HG03439 (cell line): ENCODE data around the gene EFCAB6.

Source experiments
- ATAC-seq: cut with Tn5 transposase; IDR thresholded peaks from one replicate; pipeline ENCODE4 v1.9.1; 2021; ENCODE audit warnings: mild to moderate bottlenecking, moderate library complexity; ENCODE audit not compliant: unreplicated experiment

Gene EFCAB6

DNA sequence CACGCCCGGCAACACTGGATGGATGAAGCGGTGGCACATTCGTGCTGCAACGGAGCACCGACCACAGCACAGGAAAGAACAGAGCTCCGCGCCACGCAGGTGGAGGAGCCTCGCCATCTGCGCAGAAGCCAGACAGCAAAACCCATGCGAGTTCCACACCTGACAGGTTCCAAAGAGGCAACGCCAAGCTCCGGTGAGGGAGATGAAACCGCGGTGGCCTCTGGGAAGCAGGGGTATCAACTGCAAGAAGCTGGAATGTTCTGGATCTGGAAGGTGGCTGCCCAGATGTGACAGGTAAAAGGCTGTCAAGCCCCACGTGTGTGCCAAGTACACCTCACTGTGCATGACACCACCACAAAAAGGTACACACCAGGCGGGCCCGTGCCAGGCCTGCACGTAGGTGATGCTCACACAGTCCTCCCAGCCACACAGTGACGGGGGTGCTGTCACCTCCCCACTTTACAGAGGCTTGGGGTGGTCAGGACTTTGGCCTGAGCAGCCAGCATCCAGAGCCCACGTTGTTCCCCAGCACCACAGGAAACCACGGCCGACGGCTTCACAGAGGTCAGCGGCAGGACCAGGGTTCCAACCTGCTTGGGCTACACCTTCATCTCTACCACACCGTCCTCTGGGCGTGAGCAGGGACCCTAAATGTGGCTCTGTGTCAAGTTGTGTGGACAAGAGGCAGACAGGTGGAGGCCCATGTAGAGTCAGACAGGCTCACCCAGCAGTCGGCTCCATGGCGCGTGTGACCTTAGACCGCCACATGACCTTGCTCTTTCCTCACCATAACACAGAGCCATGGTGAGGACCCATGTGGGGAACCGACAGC is 19.7 kb upstream of the EFCAB6 start:
- ATAC-seq, result no peak

DNA sequence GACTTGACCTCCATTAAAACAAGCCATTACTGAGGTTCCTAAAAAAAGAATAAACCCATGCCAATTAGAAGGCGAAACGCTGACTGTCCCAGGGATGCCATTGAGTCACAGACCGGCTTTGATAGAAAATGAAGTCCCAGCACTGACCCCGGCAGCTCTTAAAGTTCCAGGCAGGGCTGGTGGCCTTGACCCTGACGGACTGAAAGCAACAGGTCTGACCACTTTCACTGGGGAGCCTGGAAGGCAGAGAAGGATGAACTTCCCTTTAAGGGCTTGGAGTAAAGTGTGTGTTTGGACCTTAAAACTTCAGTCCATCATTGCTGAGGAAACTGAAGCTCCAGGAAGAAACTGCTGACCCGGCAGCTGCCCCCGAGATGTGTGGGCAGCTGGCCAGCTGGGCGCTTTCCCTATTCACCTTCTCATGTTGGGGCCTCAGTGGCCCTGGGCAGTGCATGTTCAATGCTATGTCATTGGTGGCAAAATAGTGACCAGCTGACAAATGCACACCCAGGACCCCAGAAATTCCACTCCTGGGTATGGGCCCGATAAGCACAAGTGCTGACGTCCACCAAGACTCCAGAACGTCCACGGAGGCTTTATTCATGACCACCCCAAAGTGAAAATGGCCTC is 18.9 kb upstream of the EFCAB6 start:
- no peak for ATAC-seq

GRCh38 chr22:43829904-43830851 is 18.1 kb upstream of the EFCAB6 start:
- no peak for ATAC-seq

DNA sequence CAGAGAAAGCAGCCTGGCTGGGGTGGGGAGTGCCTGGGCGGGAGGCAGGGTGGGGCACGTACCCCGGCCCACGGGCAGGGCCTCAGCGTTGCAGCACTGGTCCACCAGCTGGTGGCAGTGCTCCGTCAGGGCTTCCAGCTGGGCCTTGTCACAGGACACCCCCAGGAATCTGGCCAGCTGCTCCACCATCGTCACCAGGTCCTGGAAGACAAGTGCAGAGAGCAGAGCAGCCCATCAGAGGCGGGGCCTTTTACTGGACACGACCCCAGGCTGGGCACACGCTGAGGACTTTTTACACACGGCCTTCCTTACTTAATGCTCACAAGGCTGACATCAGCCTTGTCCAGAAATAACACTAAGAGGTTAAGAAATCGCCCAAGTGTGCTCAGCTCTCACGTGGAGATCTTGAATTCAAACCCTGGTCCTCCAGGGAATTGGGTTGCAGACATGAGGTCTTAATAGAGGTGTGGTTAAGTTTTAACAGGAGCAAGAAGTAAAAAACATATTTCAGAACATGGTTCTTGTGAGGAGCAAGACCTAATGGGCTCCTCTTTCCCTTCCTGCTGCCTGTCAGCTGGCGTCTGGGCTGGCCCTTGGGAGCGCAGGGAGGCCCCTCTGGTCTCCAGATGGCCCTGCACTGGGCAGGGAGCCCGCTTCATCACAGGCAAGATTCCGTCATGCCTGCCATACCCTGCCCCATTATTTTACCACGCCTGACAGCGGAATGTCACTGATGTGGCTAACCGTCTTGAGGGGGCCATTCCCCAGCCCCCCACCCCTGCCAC is 17.1 kb upstream of the EFCAB6 start:
- no peak for ATAC-seq

DNA sequence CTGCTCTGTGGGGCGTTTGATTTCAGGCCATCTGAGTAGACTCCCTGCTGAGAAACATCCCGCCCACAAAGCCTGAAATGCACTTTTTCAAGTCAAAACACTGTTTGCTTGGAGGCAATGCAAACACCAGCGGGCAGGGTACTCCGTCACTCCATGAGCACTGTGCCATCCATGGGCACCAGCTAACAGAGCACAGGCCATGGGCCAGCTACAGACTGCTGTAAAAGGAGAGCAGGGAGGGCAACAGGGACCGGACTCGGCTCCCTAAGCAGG is 16.6 kb upstream of the EFCAB6 start:
- ATAC-seq, result no peak

- no peak for ATAC-seq
These were observed 16.0 kb upstream of the EFCAB6 start for GRCh38 chr22:43827926-43828724.

DNA sequence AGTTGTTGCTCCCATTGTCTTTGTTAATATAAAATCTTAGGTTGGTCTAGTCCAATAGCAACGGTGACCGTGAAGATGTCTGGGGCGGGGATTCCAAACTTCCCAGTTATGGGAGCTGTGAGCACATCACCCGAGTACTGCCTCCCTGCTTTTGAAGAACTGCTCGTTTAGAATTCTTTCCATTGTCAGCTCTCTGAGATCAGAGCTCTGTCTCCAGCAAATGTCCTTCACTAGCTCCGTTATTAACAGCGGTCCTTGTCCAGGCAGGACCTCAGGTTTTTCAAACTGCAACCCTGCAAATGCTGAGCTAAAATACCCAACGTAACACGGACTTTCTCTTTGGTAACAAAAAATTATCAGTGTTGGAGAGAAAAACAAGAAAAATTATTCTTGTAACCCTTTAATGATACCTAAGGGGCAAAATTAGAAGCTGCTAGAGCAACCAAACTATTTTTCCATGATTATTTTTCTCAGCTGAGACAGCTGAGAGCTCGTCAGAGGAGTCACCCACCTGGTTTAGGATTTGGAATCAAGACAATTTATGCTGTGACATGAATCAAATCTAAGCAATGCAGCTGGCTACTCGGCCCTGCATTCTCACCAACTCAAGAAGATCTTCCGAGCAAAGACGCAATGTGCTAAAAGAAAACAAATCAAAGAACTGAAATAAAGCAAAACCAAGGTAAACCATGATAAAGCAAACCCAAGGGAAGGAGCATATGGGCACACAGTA is 15.1 kb upstream of the EFCAB6 start:
- no peak for ATAC-seq

DNA sequence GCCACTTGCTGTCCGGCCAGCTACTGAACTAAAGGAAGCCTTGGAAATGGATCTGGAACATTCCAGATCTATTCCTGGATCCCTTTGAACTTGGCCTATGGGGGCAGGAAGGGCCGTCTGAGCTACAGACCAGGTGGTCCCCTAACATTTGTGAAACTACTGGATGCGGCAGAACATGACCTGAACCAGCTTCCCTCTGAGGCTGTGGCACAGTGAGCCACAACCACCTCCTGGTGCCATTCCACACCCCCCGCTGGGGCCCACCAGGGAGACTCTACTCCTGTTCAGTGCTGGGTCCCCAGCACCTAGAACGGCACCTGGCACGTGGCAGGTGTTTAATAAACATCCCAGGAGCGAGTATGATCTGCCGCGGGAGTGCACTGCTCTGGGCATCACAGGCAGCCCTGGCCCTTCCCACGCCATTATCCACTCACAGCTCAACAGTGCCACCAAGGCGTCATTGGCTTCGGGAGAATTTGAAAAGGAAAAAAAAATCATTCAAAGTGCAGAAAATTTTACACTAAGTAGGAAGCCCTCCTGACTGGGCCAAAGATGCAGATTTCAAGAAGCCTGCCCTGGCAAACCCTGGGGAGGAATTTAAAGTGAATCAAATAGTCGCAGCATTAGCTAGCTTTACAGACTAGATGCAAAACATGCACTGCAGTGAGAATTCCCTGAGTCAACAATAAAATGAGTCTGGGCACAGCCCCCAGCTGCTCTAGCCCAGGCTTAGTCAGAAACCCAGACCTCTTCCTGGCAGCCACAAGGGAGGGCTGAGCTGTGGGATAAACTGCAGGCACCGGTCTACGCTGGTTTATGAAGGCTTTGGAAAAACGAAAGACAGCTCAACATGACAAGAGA is 14.3 kb upstream of the EFCAB6 start:
- ATAC-seq, result no peak

GRCh38 chr22:43825651-43826050 is 13.5 kb upstream of the EFCAB6 start:
- ATAC-seq, result no peak

- no peak for ATAC-seq
These were observed 12.8 kb upstream of the EFCAB6 start for GRCh38 chr22:43824724-43825420.

DNA sequence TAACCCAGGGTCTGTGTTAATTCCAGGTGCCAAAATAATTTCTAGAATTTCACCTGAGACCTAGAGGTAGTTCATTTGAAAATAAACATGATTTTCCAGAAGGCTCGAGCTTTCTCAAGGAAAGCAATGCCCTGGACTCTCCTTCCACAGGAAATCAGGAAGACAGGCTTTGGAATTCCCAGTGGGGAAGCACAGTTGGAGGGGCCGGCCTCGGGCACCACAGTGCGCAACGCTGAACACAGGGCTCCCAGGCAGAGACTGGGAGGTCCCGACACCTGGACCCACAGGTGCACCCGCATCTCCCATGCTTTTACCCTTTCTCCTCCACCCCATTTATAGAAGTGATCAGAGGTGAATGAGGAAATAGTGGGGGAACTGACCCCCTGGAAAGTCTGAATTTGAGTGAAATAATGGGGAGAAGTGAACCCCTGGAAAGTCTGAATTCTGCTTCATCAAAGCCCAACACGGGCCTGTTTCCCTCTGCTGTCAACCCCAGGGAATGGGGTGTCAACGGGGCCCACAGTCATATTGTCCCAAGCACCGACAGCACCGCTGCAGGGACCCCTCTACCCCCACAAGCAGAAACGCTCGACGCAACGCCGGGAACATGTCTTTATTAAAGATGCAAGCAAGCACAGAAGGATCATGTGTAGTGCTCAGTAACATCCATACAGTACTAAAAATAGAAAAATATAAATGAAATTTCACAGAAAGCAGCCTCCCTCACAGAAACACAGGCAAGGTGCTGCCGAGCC is 12.0 kb upstream of the EFCAB6 start:
- ATAC-seq, result no peak

DNA sequence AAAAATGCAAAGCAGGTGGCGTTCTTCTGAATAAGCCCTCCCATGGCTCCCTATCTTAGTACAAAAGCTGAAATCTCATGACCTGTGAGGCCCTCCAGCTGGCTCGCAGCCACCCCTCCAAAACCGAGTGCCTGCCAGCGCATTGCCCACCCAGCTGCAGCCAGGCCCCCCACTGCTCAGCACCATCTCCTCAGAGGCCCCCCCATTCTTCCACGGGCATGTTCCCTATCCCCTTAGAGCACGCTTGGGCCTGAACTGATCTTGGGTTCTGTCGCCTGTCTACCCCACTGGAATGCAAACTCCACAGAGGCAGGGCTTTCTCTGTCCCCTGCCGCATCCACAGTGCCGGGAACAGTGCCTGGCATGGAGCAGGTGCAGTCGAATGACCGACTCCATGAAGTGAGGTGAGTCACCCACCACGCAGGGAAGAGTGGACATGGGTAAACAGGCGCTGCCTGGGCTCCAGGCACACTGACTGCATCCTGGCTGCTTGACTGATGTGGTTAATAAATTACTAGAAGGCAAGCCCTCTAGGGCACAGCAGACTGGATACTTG is 11.3 kb upstream of the EFCAB6 start:
- no peak for ATAC-seq

DNA sequence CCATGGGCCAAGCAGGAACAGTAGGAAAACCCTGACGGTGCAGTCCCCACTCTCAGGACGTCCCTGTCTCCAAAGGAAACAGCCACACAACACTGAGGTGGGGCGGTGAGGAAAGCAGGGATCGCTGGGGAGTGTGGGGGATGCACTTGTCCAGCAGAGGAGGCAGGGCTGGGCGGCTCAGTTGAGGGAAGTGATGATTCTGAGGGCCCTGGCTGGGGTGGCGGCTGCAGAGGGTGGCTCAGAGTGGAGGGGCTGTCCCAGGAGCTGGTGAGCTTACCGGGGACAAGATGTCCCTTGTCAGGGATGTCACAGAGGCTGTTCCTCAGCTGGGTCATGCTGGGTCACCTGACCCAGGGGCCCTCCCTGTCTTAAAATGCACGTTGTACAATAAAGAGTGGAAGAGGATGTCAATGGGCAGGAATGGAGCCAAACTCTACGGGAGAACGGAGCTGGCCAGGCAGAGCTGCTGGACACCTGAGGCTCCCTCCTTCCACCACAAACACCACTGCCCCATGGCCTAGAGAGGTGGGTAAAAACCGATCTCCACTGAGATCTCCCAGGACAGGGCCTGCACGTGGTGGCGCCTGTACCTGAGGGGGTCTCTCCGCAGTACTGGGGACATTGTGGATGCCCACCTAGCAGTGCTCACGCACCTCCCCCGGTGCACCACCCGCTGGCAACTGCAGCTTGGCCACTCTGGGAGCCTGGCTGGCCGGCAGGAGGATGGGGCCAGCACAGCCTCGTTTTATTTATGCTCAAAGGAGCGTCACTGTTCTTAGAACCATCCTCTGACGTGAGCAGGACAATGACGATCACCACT is 9.7 kb upstream of the EFCAB6 start:
- no peak for ATAC-seq

- ATAC-seq, result no peak
These were observed 8.7 kb upstream of the EFCAB6 start for GRCh38 chr22:43820651-43821305.

GRCh38 chr22:43819931-43820640 is 8.0 kb upstream of the EFCAB6 start:
- no peak for ATAC-seq
